Pancreas (tissue), 10 donors: ENCODE results near the gene TRIM62. TPM values are rescaled to one million over a fixed set of nuclear protein-coding genes. Genes with fewer than 3 reads are reported as not detected.
"Not testable (repeated sequence)": the region's sequence is repeated elsewhere in the genome, so short reads cannot be mapped to it uniquely, and the experiment has no call there.

Source experiments
- ATAC-seq, 4 donors: fragments of 200-7000 bp; cut with Tn5 transposase; one replicate each; pipeline versions ENCODE4 v1.8.0 to v1.9.1; 2020; ENCODE audit warnings: mild to moderate bottlenecking in 4 of 4, moderate library complexity in 4 of 4
- DNase-seq, 6 donors: peaks; one replicate each; pipeline ENCODE4 v3.0.0-alpha.2; 2020
- FAIRE-seq: peaks from 2 replicates; lab custom pipeline; 2012; peaks lifted over from hg19 to GRCh38; lab: Jason Lieb, UNC
- H3K27ac ChIP-seq, 4 donors: fragments of 200-600 bp; sonication (generic); 1 replicate in 3 of 4; 2 replicates in 1 of 4; pipeline versions ENCODE4 v1.5.0 to v1.8.0; 2020
- H3K27me3 ChIP-seq, 4 donors: fragments of 200-600 bp; one replicate each; pipeline ENCODE4 v1.8.0; 2021
- H3K36me3 ChIP-seq, 3 donors: fragments of 200-600 bp; sonication (generic) in 1 of 3; one replicate each; pipeline versions ENCODE4 v1.5.0 to v1.8.0; 2020 to 2021
- H3K4me1 ChIP-seq, 3 donors: fragments of 200-600 bp; one replicate each; pipeline ENCODE4 v1.8.0; 2021
- H3K4me3 ChIP-seq, 4 donors: fragments of 200-600 bp; sonication (generic) in 2 of 4; one replicate each; pipeline versions ENCODE4 v1.5.0 to v1.8.0; 2020 to 2021
- H3K9me3 ChIP-seq, 4 donors: fragments of 200-600 bp; one replicate each; pipeline ENCODE4 v1.8.0; 2021
- CTCF ChIP-seq, 4 donors: fragments of 200-600 bp; sonication (generic) in 3 of 4; IDR thresholded peaks; one replicate each; pipeline versions ENCODE4 v1.5.0 to v1.8.0; 2021; ENCODE audit warnings: antibody characterized with exemption in 4 of 4
- WGBS, 2 donors: extraction: QIAGEN DNeasy Blood & Tissue Kit; methylation state at CpG; one replicate each; pipeline ENCODE4 v1.1.7; 2013; 5-methylcytosine and 5-hydroxymethylcytosine counted together
- intact Hi-C, 3 donors: fragments of 100-400 bp; cut with DNase I; formaldehyde crosslinking; loops; one replicate each; pipeline versions ENCODE4 v1.11.1 to v1.14.2; 2022
- polyA plus RNA-seq, 2 donors: library from polyadenylated mRNA; stranded (reverse); fragments of 200-250 nt; gene quantifications; one replicate each; pipeline ENCODE4 v1.2.3, GENCODE V29; 2013
- total RNA-seq, 6 donors: library from RNA; stranded (reverse); fragmentation: NEBNext Ultra II Directional in 4 of 6; extraction: Animal tissue kit (Norgen Biotek cat#: 25700) in 4 of 6; gene quantifications; one replicate each; pipeline versions ENCODE4 v1.2.1 to v1.2.4, GENCODE V29; 2021 to 2023
- donor health status: healthy with polysubstance abuse.
- donor health status: DM: no; HTN: no; CAD: no; lungs with moderate emphysema.
- donor health status: DM: no; HTN: no; CAD: no.
- donor health status: control.
- donor health status: control.
- donor health status: Bipolar disorder and iron deficiency.
- donor health status: DM: yes; HTN: yes; CAD: no.
- donor health status: DM: no; HTN: no; CAD: no.
- donor health status: DM: no; HTN: no; CAD: no.
- donor health status: DM: yes; HTN: yes; CAD: no.

Gene TRIM62
- total and polyA plus RNA-seq, 8 donors: 1.6 to 4.3 (median 2.7) TPM

DNA sequence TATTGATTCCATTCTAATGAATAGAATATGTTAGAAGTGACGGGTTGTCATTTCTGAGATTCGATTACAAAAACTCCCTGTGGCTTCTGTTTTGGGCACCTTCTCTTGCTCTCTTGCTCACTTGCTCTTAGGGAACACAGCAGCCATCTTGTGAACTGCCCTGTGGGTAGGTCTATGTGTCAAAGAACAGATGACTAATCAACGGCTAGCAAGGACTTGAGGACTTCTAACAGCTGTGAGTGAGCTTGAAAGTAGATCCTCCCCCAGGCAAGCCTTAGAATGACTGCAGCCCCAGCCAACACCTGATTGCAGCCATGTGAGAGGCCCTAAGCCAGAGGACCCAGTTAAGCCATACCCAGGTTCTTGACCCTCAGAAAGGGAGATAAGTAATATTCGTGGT, 51.5 kb downstream of the TRIM62 start:
- no peak for DNase-seq
- no peak overlapping the region for H3K27ac ChIP-seq
- 48 to 53% methylated on average over 4 of the region's 4 CpGs for WGBS, 2 donors
- no peak for TF ChIP-seq CTCF (IDR thresholded peaks at IDR 0.05)
- no peaks in the 10 kb centered on the region for H3K27me3 ChIP-seq
- no peak for ATAC-seq
- no peak overlapping the region for H3K4me3 ChIP-seq
- no peak for FAIRE-seq
- intact Hi-C loops: no loop called here
- no peaks in the 10 kb centered on the region for H3K9me3 ChIP-seq
- H3K36me3 ChIP-seq: no peaks in the 10 kb centered on the region
- peaks cover 6 to 14% (median 12%) of the 10 kb centered on the region in 3 donors for H3K4me1 ChIP-seq

GRCh38 chr1:33128781-33129180, 53.1 kb downstream of the TRIM62 start:
- H3K9me3 ChIP-seq: no peaks in the 10 kb centered on the region
- FAIRE-seq: no peak
- H3K4me1 ChIP-seq: peaks cover 6 to 14% (median 12%) of the 10 kb centered on the region in 3 donors
- WGBS, 2 donors: 68 to 78% methylated on average over 4 of the region's 4 CpGs
- DNase-seq: no peak
- no peak overlapping the region for H3K4me3 ChIP-seq
- no peak for ATAC-seq
- H3K27me3 ChIP-seq: no peaks in the 10 kb centered on the region
- intact Hi-C loops: no loop called here
- no peak for TF ChIP-seq CTCF (IDR thresholded peaks at IDR 0.05)
- H3K27ac ChIP-seq: no peak overlapping the region
- no peaks in the 10 kb centered on the region for H3K36me3 ChIP-seq

- H3K4me1 ChIP-seq: peaks cover 6 to 14% (median 12%) of the 10 kb centered on the region in 3 donors
- H3K27me3 ChIP-seq: no peaks in the 10 kb centered on the region
- FAIRE-seq (peak; percentile 96), DNase-seq (peak; percentile 99), ATAC-seq (peak; percentile 98 to 99 (median 98))
- no peaks in the 10 kb centered on the region for H3K36me3 ChIP-seq
- WGBS, 2 donors: 1% methylated on average over 44 of the region's 44 CpGs
- H3K4me3 ChIP-seq: peak overlapping the region; percentile 35 to 80 (median 53)
- H3K27ac ChIP-seq: peak overlapping the region; percentile 42 to 87 (median 71)
- TF ChIP-seq CTCF (IDR thresholded peaks at IDR 0.05): peak; percentile 72 to 90 (median 88)
- intact Hi-C loops: no loop called here
- H3K9me3 ChIP-seq: no peaks in the 10 kb centered on the region
These were observed 54.6 kb downstream of the TRIM62 start for GRCh38 chr1:33127001-33127823.

- 17% methylated on average over 9 of the region's 9 CpGs for WGBS, 2 donors
- no peaks in the 10 kb centered on the region for H3K9me3 ChIP-seq
- peak overlapping the region; percentile 21 to 80 (median 53) for H3K4me3 ChIP-seq
- H3K27ac ChIP-seq: peak overlapping the region; percentile 42 to 87 (median 66)
- intact Hi-C loops: no loop called here
- peaks cover 6 to 14% (median 12%) of the 10 kb centered on the region in 3 donors for H3K4me1 ChIP-seq
- no peak for FAIRE-seq
- H3K27me3 ChIP-seq: no peaks in the 10 kb centered on the region
- no peaks in the 10 kb centered on the region for H3K36me3 ChIP-seq
- no peak for ATAC-seq
- TF ChIP-seq CTCF (IDR thresholded peaks at IDR 0.05): no peak
- peak in 1 of 6 donors; percentile 25 for DNase-seq
These were observed 55.3 kb downstream of the TRIM62 start for GRCh38 chr1:33126411-33127000.

- H3K27ac ChIP-seq, H3K36me3 ChIP-seq, H3K27me3 ChIP-seq, ATAC-seq, H3K9me3 ChIP-seq, H3K4me3 ChIP-seq, intact Hi-C loops, FAIRE-seq, DNase-seq: not testable (repeated sequence)
- H3K4me1 ChIP-seq: peaks cover 6 to 13% (median 12%) of the 10 kb centered on the region in 3 donors
- 95 to 98% methylated on average over 4 of the region's 4 CpGs for WGBS, 2 donors
These were observed 57.2 kb downstream of the TRIM62 start for GRCh38 chr1:33124647-33125046.
